GM19193 (cell line): ENCODE measurements around the gene EPB42.
A peak's percentile ranks its signal among the peaks of the same experiment; 100 is the strongest.

ENCODE experiments used
- POLR2A ChIP-seq: IDR thresholded peaks from 4 replicates; pipeline ENCODE4 v1.6.1; 2011; ENCODE audit not compliant: insufficient read depth, insufficient read length; ENCODE audit errors: extremely low read depth

The EPB42 gene

DNA sequence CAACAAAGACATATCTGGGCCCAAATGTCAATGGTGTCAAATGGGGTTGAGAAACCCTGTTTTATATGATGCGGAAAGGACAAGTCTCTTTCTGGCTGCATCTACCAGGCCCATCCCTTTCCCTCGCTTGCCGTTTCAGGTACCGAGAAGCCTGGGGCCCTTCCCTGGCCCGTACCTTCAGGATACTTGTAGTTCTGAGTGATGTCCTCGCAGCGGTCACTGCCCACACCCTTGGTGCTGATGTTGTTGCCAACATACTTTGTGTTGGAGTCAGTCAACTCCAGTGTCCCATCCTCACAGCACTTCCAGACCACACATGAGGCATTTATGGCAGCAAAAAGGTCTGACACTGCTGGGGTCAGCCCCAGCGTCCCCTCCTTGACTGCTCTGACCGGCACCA is 13.8 kb downstream of the EPB42 start:
- TF ChIP-seq POLR2A = no peak

DNA sequence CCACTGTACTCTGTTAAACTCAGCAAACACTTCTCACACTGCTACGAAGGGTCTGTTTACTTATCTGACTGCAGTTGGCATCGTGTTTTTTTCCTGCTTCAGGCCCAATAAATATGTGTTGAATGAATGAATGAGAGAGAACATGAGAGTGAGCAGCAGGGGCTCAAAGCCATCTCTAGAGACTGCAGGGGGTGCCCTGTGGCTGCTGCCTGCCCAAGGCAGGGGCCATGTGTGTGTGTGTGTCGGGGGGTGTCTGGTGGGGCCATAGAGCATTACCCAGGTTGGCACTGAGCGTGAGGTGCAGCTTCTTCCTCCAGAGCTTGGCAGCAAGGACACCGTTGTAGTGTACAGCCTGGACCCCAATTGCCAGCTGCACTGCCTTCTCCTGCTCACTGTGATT is 14.8 kb downstream of the EPB42 start:
- no peak for TF ChIP-seq POLR2A

DNA sequence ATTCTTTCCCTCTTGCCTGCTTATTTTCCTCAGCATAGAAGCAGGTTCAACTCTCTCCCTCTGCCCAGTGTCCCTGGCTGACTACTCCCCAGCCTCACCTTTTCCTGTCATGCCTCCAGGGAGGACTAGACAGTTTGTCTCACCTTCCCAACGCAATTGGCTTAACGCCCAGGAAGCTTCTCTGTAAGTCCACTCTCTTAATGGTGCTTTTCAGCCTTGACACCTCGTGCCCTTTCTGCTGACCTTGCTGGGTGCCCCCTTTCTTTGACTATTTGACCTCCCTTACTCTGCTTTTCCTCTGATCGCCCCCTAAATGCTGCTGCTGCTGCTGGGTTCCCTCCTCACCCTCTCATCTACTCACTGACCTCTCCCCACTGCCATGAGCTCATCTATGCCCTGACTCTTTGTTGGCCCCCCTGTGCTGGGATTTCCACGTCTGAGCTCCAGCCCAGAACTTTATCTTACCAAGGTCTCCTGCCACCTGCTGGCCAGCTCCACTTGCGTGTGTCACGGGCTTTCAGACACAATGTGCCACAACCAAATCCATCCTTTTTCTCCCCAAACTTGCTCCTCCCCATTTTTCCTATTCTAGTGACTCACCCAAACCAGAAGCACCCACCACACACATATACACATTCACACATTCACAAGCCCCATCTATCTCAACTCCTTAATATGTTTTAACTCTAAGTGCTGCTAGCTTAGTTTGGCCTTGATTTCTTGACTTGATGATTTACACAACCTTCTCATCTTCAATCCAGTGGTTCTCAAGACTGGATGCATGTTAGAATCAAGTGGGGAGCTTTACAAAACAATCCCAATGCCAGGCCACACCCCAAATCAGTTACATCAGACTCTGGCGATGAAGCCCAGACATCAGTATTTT is 16.6 kb downstream of the EPB42 start:
- TF ChIP-seq POLR2A = no peak

DNA sequence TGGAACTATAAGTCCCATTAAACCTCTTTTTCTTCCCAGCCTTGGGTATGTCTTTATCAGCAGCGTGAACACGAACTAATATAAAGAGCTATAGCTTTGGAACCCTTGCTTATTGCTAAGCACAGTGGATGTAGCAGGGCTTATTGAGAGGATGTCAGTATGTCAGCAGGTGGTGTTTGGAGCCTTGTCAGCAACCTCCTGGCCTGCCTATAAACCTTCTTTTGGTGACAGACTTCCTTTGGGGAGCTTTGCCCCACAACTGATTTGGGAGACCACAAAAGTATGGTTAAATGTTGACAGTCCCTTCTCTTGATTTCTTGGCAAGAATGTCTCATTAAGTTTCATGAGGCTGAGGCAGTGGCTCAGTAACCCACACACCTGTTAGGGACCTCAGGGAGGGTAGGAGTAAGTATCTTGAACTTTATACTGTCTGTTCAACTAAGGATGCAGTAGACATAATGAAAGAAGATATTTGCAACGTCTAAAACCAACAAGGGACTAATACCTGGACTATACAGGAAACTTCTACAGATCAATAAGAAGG is 20.8 kb downstream of the EPB42 start:
- TF ChIP-seq POLR2A = no peak

DNA sequence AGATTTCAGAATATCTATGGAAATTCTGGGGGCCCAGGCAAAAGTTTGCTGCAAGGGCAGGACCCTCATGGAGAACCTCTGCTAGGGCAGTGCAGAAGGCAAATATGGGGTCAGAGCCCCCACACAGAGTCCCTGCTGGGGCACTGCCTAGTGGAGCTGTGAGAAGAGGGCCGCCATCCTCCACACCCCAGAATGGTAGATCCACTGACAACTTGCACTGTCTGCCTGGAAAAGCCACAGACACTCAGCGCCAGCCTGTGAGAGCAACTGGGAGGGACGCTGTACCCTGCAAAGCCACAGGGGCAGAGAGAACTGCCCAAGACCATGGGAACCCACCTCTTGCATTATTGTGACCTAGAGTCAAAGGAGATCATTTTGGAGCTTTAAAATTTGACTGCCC is 21.8 kb downstream of the EPB42 start:
- TF ChIP-seq POLR2A = no peak

DNA sequence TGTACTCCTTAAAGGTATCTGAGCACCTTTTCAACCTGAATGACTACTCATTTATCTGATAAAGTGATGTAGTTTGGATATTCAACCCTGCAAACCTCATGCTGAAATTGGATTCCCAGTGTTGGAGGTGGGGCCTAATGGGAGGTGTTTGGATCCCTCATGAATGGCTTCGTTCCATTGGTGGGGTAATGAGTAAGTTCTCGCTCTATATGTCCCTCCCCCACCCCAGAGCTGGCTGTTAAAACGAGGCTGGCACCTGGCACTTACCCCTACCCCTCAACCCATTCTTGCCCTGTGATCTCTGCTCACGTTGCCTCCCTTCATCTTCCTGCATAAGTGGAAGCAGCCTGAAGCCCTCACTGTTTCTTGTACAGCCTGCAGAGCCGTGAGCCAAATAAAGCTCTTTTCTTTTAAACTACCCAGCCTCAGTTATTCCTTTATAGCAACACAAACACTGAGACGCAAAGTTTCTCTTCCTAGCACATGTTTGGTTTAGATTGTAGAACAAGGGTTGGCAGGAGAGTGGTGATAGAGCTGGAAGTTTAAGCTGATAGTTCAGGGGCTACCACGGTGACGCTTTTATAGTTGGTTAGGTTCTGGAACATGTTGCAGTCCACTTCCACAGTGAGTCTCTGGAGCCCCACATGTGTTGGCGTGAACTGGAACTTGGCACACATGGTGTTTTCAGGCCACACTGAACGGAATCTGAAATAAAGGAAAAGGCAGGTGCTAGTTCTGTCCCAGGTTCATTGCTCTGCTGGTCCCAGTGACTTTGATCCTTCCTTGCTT is 23.9 kb downstream of the EPB42 start:
- no peak for TF ChIP-seq POLR2A

DNA sequence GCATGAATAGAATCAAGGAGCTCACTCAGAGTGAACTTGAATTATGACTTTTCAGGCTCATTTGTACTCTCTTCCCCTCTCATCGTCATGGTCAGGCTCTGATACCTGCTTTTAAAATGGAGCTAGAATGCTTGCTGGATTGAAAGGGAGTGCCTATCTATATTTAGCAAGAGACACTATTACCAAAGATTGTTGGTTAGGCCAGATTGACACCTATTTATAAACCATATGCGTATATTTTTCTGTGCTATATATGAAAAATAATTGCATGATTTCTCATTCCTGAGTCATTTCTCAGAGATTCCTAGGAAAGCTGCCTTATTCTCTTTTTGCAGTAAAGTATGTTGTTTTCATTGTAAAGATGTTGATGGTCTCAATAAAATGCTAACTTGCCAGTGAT is 26.0 kb downstream of the EPB42 start:
- no peak for TF ChIP-seq POLR2A

DNA sequence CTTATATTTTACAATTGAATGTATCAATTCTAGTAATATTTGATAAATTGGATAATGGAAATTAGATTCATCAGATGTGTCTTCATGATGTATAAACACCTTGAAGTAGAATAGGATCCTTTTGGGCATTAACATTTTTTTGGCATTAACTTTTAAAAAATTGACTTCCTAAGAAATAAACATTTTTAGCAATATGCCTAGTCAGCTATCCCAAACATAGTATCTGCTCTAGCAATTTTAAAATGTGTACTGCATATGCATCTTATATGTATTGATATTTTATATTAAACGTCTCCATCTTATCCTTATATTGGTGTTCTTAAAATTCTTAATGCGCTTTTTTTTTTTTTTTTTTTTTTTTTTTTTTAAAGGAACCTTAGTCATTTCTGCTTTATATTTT is 27.1 kb downstream of the EPB42 start:
- TF ChIP-seq POLR2A = no peak

DNA sequence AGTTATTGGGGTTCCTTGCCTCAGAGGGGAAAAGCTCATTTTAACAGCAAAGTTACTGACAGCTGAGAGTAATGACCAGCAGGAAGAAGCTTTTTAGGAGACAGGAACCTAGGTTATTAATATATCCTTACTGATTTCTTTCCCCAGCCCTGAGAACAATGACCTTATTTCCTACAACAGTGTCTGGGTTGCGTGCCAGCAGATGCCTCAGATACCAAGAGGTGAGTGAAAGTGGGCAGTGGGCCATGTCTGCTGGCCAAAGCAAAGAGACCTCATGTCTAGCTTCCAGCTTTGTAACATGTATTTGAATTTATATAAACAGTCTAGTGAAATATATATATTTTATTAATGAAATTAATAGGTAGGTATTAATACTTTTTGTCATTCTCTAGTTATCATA is 30.6 kb downstream of the EPB42 start:
- TF ChIP-seq POLR2A = no peak

DNA sequence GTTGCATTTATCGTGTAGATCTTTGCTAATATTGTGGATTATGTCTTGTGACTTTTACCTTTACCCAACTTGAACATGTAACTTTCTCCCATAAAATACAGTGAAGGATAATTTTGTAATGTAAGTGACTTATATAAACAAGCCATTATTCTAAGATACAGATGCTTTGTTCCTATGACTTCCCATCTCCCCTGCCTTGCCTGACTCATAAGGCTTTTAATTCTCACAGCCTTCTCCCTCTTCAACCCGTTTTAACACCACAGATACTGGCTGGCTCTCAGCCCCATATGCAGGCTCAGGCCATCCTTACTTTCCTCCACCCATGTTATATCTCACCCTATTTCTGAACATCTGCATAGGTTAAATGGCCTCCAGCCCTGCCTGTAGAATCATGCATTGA is 31.5 kb downstream of the EPB42 start:
- no peak for TF ChIP-seq POLR2A

DNA sequence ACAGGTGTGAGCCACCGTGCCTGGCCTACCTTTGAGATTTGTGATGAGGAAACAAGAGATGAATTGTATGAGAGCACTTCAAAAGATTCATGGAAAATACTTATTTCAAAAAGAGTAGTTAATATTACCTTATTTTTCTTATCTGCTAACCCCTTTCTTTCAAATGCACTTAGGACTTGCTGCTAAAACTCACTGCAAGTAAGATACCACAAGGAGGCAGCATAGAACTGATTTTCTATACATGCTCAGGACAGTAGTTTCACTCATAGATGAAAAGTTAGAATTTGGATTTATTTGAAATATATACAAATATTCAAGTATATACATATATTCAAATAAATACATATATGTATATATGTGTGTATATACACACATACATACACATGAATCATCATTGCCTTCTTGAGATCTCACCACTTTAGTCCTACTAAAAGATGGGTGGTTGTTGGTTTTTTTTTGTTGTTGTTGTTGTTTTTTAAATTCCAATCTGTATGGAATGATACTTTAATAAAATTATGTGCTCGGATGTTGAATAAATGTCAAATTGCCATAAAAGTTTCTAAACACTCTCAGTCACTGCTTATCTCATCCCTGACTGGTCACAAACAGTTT is 33.2 kb downstream of the EPB42 start:
- TF ChIP-seq POLR2A = no peak

DNA sequence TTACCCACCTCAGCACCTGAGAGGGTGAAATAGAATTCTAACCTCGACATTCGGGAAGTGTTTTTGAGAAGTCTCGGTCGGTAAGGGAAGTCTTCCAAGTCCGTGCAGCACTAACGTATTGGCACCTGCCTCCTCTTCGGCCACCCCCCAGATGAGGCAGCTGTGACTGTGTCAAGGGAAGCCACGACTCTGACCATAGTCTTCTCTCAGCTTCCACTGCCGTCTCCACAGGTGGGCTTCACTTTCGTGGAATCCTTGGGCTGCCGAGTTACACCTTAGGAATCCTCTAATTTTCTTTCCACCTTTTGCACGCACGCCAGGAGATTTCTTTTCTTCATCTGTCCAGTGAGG is 34.8 kb downstream of the EPB42 start:
- no peak for TF ChIP-seq POLR2A

DNA sequence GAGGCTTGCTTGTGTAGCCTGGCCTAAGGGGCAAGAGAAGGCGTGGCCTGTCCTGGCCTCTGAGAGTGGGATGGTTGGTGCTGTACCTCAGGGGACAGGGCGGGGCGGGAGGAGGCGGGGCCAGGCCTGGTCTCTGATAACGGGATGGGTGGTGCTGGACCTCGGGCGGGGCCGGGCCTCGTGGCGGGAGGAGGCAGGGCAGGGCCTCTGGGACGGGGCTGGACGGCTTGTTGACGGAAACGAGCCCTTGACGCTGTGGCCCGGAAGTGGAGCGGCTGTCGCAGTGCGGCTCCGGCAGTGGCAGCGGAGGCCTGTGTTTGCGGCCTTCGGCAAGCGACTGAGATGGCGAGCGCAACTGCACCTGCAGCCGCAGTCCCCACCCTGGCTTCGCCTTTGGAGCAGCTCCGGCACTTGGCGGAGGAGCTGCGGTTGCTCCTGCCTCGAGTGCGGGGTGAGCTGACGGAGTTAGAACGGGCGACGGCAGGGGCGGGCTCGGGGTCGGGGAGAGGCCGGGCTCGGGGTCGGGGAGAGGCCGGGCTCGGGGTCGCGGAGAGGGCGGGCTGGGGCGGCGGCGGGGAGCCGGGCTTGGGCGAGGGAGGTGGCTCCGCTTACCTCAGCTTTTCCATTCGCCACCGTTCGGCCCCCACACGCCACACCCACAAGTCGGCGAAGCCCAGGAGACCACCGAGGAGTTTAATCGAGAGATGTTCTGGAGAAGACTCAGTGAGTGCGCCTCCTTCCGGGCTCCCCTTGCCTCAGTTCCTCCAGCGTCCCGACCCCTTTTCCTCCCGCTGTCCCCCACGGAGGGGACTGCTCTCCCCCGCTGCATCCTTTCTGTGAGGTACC is 35.4 kb downstream of the EPB42 start, which contains the start of gene CCNDBP1:
Gene CCNDBP1, plus strand, starts transcription at position 247 of the 846 bp plus-strand sequence. Its CDS starts 96 bp downstream, at position 343.
- TF ChIP-seq POLR2A = peak; percentile 95

DNA sequence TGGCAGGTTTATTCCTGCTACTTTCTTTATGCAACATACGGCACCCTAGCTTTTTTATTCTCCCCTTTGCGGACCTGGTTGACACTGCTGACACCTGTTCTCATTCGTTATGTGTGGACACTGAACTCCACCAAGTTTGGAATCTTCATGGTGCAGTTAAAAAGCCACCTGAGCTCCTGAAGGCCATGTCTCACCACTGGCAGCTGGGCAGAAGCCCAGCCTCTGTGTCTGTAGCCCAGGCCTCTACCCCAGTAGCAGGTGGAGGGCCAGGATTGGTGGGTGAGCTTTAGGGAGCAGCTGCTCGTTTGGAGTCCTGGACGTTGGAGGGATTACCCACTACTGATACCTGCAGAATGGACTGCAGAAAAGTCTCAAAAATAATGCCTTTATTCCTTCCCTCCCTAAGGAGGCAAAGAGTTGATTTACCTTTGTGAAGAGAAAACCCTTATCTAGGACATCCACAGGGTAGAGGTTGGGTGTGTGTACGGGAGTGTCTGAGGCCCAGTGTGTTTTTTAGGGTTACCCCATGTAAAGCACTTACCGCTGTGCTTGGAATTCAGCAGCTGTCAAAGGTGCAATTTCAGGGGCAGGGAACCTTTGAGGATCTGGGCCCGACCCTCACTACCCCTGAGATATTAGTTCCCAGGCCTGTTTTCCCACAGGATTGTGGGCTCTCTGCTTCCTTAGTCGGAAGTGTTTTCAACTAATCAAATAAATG is 36.3 kb downstream of the EPB42 start:
- no peak for TF ChIP-seq POLR2A
